Measurements from ENCODE around the gene ZDHHC11B. TPM values are rescaled to one million over a fixed set of nuclear protein-coding genes. Genes with fewer than 3 reads are reported as not detected.
"Not testable (repeated sequence)": the region's sequence is repeated elsewhere in the genome, so short reads cannot be mapped to it uniquely, and the experiment has no call there.

ZDHHC11B gene
- total and polyA plus RNA-seq, 2 of the 13 experiments (the other 11 are each of a cell fraction or from before 2014, with no cell fraction given): 0.11 to 0.12 TPM

DNA sequence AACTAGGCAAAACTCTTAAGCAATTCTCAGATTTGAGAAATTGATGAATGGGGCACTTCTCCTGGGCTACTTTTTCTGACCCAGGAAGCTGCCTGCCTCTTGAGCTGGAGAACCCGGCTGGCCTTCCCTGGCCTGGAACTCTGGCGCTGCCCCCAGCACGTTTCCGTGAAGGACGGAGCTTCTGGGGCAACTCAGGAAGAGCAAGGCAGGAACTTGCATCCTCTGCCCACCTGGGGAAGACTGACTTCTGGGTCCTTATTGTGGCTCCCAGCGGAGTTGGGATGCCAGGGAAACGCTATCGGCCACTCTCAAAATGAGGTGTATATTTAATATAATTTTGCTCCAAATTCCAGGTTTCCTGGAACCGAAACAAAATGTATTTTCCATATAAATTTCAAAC, 26.9 kb upstream of the ZDHHC11B start:
- 52% methylated on average over 7 of the region's 9 CpGs for WGBS (ENCODE audit: low lambda C conversion rate)
- H3K4me3 ChIP-seq (replicated peaks in 1 of 3; ENCODE audit: insufficient read depth in 1 of 3, low read depth in 2 of 3, low read length in 3 of 3); H3K79me2 ChIP-seq (ENCODE audit: insufficient read depth, low read length); BruUV-seq (replicated peaks); H3K27me3 ChIP-seq (ENCODE audit: control insufficient read depth in 1 of 2, insufficient read depth in 2 of 2, low read length in 2 of 2); H3K4me2 ChIP-seq (ENCODE audit: low read depth, low read length); FAIRE-seq; CTCF ChIA-PET (ENCODE audit: low intra/inter-chr PET ratio, low total read pairs); H3K36me3 ChIP-seq (replicated peaks in 1 of 2; ENCODE audit: control insufficient read depth in 1 of 2, insufficient read depth in 2 of 2, low read length in 2 of 2); H4K20me1 ChIP-seq (ENCODE audit: insufficient read depth, low read length); H2AFZ ChIP-seq (ENCODE audit: low read length); H3K27ac ChIP-seq (ENCODE audit: extremely low read length, insufficient read depth, low read length); in situ Hi-C loops (cut with HindIII; ENCODE audit: extremely low pct_ligation_motif_present, low pct_unique_long_range_greater_than_20kb); intact Hi-C loops (cut with micrococcal nuclease; ENCODE audit: unreplicated experiment); H3K9me3 ChIP-seq (ENCODE audit: low read length); H3K9ac ChIP-seq (ENCODE audit: insufficient read depth, low read depth, low read length); H3K4me1 ChIP-seq (ENCODE audit: insufficient read depth, low read length); POLR2A ChIA-PET; DNase-seq (ENCODE audit: low spot score); TF ChIP-seq GABPA (IDR thresholded peaks at IDR 0.05; ENCODE audit: low read depth, low read length): not testable (repeated sequence)
- ATAC-seq: peak; percentile 86
- peak; percentile 13; the same call in 1 of the 2 replicates for TF ChIP-seq GABPA (CRISPR knock-in tag; IDR thresholded peaks at IDR 0.05; ENCODE audit: low read depth)

DNA sequence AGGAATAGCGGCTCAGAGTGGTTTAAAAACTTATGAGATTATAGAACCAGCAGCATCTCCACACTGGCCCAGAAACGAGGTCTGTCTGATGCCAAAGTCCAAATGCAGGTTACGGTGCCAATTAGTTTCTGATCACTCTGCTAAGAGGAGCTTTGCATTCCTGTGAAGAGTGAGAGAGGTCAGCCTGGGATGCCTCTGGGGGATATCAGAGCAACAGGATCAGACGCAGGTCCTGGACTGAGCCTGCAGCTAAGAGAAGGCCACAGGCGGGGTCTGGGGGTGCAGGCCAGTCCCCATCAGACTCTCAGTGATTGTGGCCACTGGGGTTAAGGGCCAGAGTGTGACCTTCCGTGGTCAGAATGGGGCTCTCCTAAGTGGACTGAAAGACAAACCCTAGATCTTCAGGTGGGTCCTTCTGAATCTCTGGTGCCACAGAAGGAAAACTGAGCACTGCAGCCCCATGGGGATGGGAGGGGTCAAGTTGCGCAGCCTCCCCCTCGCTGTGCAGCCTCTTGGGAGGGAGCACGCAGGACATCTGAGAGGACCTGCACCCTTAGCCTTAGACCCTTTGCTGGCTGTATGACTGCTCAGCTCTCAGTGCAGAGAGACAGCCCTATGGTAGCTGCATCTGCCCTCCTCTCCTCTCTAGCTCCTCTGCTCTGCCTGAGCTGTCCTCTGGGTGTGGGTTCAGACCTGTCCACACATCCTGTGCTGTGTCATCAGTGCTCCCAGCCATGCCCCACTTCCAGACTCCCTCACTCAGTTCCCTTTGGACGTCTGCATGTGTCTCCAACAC, 23.4 kb upstream of the ZDHHC11B start:
- H3K79me2 ChIP-seq (ENCODE audit: insufficient read depth, low read length); H3K27me3 ChIP-seq (ENCODE audit: control insufficient read depth in 1 of 2, insufficient read depth in 2 of 2, low read length in 2 of 2); FAIRE-seq; H3K36me3 ChIP-seq (replicated peaks in 1 of 2; ENCODE audit: control insufficient read depth in 1 of 2, insufficient read depth in 2 of 2, low read length in 2 of 2); H3K4me1 ChIP-seq (ENCODE audit: insufficient read depth, low read length); H3K9me3 ChIP-seq (ENCODE audit: low read length); BruUV-seq (replicated peaks); DNase-seq (ENCODE audit: low spot score); POLR2A ChIA-PET; intact Hi-C loops (cut with micrococcal nuclease; ENCODE audit: unreplicated experiment); H3K4me3 ChIP-seq (replicated peaks in 1 of 3; ENCODE audit: insufficient read depth in 1 of 3, low read depth in 2 of 3, low read length in 3 of 3); H3K27ac ChIP-seq (ENCODE audit: extremely low read length, insufficient read depth, low read length); H2AFZ ChIP-seq (ENCODE audit: low read length); H3K4me2 ChIP-seq (ENCODE audit: low read depth, low read length); H4K20me1 ChIP-seq (ENCODE audit: insufficient read depth, low read length); H3K9ac ChIP-seq (ENCODE audit: insufficient read depth, low read depth, low read length); CTCF ChIA-PET (ENCODE audit: low intra/inter-chr PET ratio, low total read pairs); in situ Hi-C loops (cut with HindIII; ENCODE audit: extremely low pct_ligation_motif_present, low pct_unique_long_range_greater_than_20kb): not testable (repeated sequence)
- peak; percentile 66 for ATAC-seq
- WGBS (ENCODE audit: low lambda C conversion rate): 17% methylated on average over 6 of the region's 10 CpGs
